ENCODE measurements around the gene NEURL3.

The NEURL3 gene

DNA sequence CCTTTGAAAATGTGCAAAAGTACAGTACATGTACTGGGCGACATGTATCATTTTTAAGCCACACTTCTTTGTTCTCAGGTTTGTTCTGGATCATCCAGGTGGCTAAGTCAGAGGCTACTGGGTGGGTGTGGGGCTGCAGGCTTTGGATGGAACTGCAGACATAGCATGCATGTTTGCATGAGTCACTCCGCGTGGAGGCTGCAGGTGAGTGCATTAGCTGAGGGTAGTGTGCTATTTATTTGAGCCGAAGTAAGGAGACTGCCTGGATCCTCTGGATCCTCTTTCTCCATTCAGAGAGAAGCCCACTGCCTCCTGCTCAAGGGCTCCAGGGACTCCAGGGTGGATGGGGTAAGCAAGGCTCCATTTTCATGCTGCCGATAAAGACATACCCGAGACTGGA lies 9.4 kb upstream of the NEURL3 start:
- H3K27ac ChIP-seq (ENCODE audit: low read depth, low read length): no peak overlapping the region
- H3K9me2 ChIP-seq (replicated peaks; ENCODE audit: insufficient read depth, low read length): no peaks in the 10 kb centered on the region
- peaks cover 4% of the 10 kb centered on the region; the same call in 1 of the 2 replicates for H3K9me3 ChIP-seq (ENCODE audit: insufficient read depth, low read length)
- TF ChIP-seq EZH2phosphoT487 (conservative IDR thresholded peaks at IDR 0.05; ENCODE audit: low read length) (no peak), CTCF (IDR thresholded peaks at IDR 0.05; ENCODE audit: insufficient read depth, low read length, poor library complexity, severe bottlenecking) (no peak)
- no peaks in the 10 kb centered on the region for H3F3A ChIP-seq (ENCODE audit: insufficient read depth)
- H3K9ac ChIP-seq (ENCODE audit: low read length): no peak overlapping the region
- H4K20me1 ChIP-seq (ENCODE audit: low read depth, low read length): no peaks in the 10 kb centered on the region
- H3K4me3 ChIP-seq (ENCODE audit: insufficient read depth, low read length, poor library complexity, severe bottlenecking): no peak overlapping the region
- H3K36me3 ChIP-seq (ENCODE audit: low read length): no peaks in the 10 kb centered on the region
- no peak overlapping the region for H3K4me2 ChIP-seq (ENCODE audit: low read depth, low read length, poor library complexity, severe bottlenecking)
- no peak overlapping the region for H2AFZ ChIP-seq (ENCODE audit: low read depth, low read length, severe bottlenecking)
- peaks cover 4% of the 10 kb centered on the region for H3K27me3 ChIP-seq (ENCODE audit: low read length)
- H3K79me2 ChIP-seq (ENCODE audit: insufficient read depth, low read length): no peaks in the 10 kb centered on the region

GRCh38 chr2:96512341-96512740 lies 7.2 kb upstream of the NEURL3 start:
- Histone ChIP-seq H3K9ac (ENCODE audit: low read length) (no peak overlapping the region), H3K4me3 (ENCODE audit: insufficient read depth, low read length, poor library complexity, severe bottlenecking) (no peak overlapping the region), H3K27me3 (ENCODE audit: low read length) (peaks cover 4% of the 10 kb centered on the region), H3F3A (ENCODE audit: insufficient read depth) (no peaks in the 10 kb centered on the region), H3K27ac (ENCODE audit: low read depth, low read length) (no peak overlapping the region), H3K36me3 (ENCODE audit: low read length) (no peaks in the 10 kb centered on the region), H3K9me2 (replicated peaks; ENCODE audit: insufficient read depth, low read length) (no peaks in the 10 kb centered on the region), H4K20me1 (ENCODE audit: low read depth, low read length) (no peaks in the 10 kb centered on the region), H3K79me2 (ENCODE audit: insufficient read depth, low read length) (no peaks in the 10 kb centered on the region), H2AFZ (ENCODE audit: low read depth, low read length, severe bottlenecking) (no peak overlapping the region), H3K9me3 (ENCODE audit: insufficient read depth, low read length) (peaks cover 4% of the 10 kb centered on the region; the same call in 1 of the 2 replicates), H3K4me2 (ENCODE audit: low read depth, low read length, poor library complexity, severe bottlenecking) (no peak overlapping the region)
- TF ChIP-seq EZH2phosphoT487 (conservative IDR thresholded peaks at IDR 0.05; ENCODE audit: low read length): no peak
- TF ChIP-seq CTCF (IDR thresholded peaks at IDR 0.05; ENCODE audit: insufficient read depth, low read length, poor library complexity, severe bottlenecking): no peak

- TF ChIP-seq CTCF (IDR thresholded peaks at IDR 0.05; ENCODE audit: insufficient read depth, low read length, poor library complexity, severe bottlenecking): no peak
- TF ChIP-seq EZH2phosphoT487 (conservative IDR thresholded peaks at IDR 0.05; ENCODE audit: low read length): no peak
- peaks cover 4% of the 10 kb centered on the region for H3K27me3 ChIP-seq (ENCODE audit: low read length)
- H3F3A ChIP-seq (ENCODE audit: insufficient read depth): no peaks in the 10 kb centered on the region
- H3K27ac ChIP-seq (ENCODE audit: low read depth, low read length): no peak overlapping the region
- H3K9ac ChIP-seq (ENCODE audit: low read length): no peak overlapping the region
- no peaks in the 10 kb centered on the region for H3K36me3 ChIP-seq (ENCODE audit: low read length)
- no peak overlapping the region for H3K4me2 ChIP-seq (ENCODE audit: low read depth, low read length, poor library complexity, severe bottlenecking)
- no peak overlapping the region for H3K4me3 ChIP-seq (ENCODE audit: insufficient read depth, low read length, poor library complexity, severe bottlenecking)
- H3K79me2 ChIP-seq (ENCODE audit: insufficient read depth, low read length): no peaks in the 10 kb centered on the region
- no peaks in the 10 kb centered on the region for H3K9me3 ChIP-seq (ENCODE audit: insufficient read depth, low read length)
- H3K9me2 ChIP-seq (replicated peaks; ENCODE audit: insufficient read depth, low read length): no peaks in the 10 kb centered on the region
- H2AFZ ChIP-seq (ENCODE audit: low read depth, low read length, severe bottlenecking): no peak overlapping the region
- no peaks in the 10 kb centered on the region for H4K20me1 ChIP-seq (ENCODE audit: low read depth, low read length)
Measured at GRCh38 chr2:96511851-96512250, 6.7 kb upstream of the NEURL3 start.

Data from SU-DHL-6 (cell line).